T-helper 22 cell (primary cell): ENCODE data around the gene PTCHD4.
"Not testable (repeated sequence)": the region's sequence is repeated elsewhere in the genome, so short reads cannot be mapped to it uniquely, and the experiment has no call there.

Experiments used
- DNase-seq: peaks from one replicate; pipeline ENCODE4 v3.0.0-alpha.2; 2020; ENCODE audit warnings: low read depth

The PTCHD4 gene

DNA sequence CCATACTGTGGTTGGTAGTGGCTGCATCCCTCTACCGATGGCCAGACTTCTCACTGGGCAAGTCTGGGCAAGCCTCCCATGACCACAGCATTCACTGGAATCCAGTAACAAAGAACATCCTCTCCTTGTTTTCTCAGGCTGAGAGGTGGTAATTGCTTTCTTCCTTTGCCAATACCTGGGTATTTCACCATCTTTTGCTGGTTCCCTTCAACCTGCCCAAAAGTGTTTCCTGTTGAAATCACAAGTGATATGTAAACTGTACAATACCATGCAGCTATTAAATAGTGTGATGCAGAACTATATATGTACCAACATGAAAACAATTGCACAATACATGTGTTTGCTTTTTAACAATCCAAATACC lies at the start of gene PTCHD4:
PTCHD4 (minus strand) TSS at position 55 of the 364 bp plus-strand sequence. CDS start 42,240 bp downstream, outside the sequence.
- DNase-seq: no peak

DNA sequence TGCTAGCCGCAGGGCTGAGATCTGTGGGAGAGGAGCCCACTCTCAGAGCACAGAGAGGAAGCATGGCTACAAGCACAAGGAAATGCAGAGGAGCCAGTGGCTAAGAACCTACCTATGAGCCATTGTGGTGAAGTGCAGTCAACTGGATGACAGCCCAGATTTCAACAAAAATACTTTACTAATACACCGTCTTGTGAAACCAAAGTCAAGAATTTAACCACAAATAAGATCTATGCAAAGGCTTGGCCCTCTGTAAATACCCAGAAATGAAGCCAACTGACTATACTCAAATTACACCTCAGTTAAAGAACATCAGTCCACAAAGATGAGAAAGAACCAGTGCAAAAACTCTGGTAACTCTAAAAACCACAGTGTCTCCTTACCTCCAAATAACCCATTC lies 40.1 kb upstream of the PTCHD4 start:
- no peak for DNase-seq

DNA sequence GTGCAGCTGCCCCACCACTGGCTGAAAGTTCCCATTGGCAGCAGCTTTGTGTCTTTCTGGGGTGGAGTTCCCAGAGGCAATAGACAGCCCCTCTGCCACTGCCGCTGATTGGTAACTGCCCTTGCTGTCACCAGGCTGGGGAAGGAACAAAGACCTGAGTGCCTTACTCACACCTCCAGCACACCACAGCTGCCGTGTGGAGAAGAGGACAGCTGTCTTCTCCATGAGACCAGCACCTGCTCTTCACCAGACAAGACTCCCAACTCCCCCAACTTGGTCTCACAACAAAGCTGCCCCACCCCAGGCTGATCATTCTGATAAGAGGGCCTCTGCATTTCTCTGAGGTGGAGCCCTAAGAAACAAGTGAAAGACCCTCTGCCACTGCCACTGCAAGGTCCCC lies 39.7 kb upstream of the PTCHD4 start:
- no peak for DNase-seq

DNA sequence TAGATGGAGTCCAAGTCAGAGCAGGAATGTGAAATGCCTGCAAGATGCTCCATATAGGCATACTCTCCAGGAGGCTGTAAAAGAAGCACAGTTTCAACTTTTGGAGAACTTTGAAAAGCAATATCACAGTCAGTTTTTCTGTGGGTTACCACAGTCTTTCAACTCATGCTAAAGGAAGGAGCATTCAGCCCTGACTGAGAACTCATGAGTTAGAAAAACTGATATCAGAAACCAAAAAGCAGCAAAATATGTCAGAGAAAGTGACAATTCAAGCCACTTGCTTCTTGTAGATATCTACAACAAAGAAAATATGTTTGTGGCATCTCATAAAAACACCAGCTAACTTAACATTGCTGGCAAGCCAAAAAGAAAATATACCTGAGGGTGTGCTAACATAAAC lies 36.1 kb upstream of the PTCHD4 start:
- no peak for DNase-seq

DNA sequence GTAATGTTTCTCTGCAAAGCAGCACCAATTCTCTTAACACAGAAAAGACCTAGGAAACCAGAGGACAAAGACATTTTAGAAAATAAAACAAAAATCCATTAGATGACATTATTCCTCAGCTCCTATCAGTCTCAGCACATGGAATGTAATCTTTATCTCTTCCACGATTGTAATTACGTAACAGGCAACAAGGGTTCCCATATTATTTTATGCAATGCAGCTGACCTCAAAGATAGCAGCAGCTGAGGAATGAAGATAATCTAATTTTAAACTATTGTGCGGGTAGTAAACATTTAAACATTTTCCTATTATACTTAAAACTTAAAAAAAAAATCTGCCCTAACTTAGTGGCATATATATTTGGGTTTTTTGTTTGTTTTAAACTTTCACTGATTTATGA lies 33.0 kb upstream of the PTCHD4 start:
- DNase-seq: no peak

DNA sequence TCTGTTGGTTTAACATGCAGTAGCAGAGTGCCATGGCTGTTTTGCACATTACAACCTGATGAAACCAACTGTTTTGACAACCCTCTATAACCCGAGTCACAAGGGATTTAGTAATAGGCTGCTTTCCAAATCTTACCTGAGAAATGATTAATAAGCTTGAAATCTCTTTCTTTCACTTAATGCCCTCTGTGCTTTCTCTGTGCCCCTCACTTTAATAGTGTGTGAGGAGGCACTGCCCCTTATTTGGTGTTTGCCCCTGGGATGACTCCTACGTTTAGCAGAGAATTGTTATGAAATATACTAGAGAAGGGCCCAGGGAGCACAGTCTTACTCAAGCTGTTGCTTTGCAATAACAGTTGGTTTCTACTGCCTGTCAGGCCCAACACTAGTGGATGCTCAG lies 31.0 kb upstream of the PTCHD4 start:
- no peak for DNase-seq

DNA sequence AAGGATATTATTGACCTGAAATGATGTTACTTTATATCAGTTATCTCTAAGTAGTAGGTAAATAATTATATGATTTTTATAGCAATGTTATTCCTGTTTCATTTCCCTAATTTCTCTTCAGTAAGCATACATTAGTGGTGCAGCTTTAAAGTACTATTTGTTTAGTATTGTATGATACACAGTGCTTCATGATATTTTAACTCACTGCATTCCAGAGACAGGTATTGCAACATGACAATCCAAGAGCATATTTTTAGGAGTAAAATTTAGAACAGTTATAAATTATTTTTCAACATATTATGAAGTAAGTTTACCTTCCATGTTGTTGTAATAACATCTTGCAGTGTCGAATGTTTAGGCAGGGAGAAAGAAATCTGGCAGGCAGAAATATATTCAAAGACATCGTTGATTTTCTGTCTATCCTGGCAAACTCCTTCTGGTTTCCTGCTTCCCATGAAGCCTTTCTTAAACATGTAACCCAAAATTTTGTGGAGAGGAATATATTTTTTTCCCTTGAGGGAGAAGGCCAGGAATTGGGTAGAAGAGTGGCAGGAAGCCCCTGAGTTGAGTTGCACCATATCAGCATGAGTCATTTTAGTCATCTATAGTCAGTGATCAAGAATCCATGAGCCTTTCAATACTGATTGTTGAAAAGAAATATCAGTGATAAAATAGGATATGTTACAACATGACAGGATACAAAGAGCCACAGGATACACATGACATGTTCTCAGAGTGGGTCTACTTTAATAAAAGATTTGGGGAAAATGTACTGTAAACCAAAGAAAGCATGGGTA lies 29.0 kb upstream of the PTCHD4 start:
- no peak for DNase-seq

DNA sequence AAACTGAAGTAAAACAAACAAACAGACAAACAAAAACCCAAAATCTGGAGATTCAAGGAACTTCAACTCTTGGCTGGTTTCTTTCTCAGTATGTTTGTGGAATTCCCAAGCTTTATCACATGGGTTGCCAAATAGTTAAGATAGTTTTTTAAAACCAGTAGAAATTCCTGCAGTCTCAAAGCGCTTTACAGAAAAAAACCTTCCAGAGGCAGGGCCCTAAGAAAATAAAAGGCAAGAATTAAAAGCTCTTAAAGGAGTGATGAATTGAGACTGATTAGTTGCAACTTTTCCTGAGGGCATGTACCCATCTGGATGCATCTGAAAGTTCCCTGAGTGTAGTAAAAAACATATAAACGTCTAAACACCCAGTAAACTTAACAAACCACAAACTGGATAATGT lies 25.9 kb upstream of the PTCHD4 start:
- no peak for DNase-seq

DNA sequence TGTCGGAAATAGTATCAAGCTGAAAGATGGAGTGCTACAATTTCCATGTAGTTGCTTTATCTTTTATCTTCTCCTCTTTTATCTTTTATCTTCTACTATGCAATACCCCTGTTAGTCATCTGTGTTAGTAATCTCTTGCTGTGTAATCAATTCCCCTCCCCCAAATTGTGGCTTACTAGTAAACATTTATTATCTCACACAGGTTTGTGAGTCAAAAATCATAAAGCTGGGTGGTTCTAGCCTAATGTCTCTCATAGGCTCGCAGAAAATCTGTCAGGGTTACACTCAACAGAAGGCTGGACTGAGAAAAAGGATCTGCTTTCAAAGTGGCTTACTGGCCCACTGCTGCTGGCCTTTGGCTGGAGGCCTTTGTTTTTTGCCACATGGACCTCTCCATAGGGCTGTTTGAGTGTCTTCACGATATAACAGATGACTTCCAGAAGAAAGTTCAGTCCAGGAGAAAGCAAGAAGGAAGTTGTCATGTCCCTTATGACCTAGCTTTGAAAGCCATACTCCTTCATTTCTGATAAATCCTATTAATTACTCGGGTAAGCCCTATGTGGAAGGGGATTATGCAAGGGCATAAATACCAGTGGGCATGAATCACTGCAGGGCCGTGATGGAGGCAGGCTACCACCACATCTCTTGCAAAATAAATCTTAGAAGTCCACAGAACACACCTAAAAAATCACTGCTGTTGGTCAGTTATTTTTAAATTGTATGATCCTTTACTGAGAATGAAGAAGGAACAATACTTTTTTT lies 24.5 kb upstream of the PTCHD4 start:
- no peak for DNase-seq

DNA sequence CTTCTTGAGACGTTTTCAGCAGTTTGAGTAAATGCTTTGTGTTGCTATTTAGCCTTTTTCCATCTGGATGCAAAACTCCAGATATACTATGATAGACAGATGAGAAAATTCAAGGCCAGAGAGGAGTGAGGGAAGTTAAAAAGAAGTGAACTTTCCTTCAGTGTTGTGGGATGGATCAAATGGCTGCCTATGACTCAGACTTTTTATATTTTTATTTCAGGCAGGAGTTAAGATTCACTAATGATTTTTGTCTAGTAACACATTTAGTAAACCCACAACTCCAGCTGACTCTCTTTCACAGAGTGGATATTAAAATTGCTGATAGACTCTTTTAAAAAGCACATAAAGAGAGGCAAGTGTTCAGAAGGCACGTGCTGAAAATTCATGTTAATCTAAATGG lies 23.2 kb upstream of the PTCHD4 start:
- DNase-seq: no peak

DNA sequence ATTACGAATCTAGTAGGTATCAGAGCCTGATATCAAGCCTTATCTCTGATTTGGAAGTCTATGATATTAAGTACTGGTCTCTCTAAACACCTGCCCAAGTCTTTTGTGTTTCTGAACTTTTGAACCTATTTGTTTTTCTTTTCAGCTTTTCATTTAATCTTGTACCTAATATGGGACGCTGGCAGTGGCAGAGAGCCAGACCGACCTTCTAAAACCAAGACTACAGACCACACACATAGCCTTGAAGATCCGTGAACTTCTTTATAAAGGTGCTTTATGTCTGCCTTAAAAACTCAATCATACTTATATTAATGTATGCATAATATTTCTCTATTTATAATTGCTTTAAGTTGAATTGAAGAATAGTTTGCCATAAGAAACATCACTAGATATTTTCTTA lies 12.6 kb upstream of the PTCHD4 start:
- DNase-seq: no peak

DNA sequence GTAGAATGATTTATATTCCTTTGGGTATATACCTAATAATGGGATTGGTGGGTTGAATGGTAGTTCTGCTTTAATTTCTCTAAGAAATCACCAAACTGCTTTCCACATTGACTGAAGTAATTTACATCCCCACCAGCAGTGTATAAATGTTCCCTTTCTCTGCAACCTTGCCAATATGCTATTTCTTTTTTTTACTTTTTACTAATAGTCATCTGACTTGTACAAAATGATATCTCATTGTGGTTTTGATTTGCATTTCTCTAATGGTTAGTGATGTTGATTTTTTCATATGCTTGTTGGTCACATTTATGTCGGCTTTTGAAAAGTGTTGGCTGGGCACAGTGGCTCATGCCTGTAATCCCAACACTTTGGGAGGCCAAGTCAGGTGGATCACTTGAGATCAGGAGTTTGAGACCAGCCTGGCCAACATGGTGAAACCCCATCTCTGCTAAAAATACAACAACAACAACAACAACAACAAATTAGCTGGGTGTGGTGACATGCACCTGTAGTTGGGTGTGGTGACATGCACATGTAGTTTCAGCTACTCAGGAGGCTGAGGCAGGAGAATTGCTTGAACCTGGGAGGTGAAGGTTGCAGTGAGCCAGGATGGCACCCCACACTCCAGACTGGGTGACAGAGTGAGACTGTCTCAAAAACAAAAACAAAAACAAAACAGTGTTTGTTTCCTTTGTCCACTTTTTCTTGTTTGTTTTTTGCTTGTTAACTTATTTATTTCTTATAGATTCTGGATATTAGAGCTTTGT lies 11.2 kb upstream of the PTCHD4 start:
- not testable (repeated sequence) for DNase-seq

DNA sequence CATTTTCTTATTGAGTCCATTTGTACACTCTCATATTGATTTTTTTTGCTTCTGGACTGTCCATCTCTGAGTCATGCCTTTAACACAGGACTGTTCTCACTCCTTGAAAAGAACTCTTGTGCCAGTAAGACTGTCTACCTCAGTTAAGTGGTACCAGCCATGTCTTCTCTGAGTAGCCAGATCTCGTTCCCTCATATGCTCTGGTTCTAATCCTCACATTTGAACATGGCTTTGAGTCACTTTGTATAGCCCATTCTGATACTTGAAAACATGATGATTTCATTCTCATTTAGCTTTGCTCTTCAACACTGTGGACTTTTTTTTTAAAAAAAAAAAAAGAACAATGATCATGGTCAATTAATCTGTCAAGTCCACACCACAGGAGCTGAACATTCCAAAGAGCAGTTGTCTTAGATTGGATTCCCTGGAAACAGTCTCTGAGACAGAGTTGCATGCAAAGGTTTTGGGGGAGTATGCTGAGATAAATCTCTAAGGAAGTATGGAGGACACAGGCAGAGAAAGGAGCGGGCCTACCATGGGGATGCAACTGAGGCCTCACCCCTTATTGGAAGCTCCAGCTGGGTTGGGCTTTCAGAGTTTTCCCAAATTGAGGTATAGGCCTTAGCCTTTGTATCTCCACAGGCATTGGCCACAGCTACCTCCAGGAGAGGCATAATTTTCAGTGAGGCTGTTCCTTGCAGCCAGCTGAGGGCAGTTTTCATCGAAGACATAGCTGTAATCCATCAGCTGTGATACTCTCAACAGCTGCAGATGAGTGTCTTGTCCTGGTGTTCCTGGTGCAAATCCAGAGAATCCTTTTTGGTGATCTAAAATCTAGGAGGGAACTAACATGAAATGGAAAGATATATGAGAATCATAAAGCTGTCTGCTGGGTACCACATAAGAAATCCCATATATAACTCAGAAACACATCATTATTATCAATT lies 6.0 kb upstream of the PTCHD4 start:
- no peak for DNase-seq

DNA sequence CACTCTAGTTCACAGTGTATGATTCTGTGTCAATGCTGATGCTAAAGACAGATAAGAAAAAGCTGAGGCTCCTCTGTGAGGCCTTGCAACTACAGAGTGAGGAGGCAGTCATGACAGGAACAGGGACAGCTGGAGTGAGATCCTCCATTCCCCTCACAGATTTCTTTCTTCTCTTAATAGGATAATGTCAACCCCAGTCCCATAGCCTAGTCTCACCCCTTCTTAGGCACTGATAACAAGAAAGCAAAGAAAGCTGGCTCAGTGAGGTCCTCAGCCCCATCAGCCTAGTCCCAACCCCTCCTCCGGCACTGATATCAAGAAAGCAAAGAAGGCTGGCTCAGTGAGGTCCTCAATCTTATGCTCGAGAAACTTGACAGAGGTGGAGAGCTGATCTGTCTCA lies 2.1 kb upstream of the PTCHD4 start:
- DNase-seq: no peak

DNA sequence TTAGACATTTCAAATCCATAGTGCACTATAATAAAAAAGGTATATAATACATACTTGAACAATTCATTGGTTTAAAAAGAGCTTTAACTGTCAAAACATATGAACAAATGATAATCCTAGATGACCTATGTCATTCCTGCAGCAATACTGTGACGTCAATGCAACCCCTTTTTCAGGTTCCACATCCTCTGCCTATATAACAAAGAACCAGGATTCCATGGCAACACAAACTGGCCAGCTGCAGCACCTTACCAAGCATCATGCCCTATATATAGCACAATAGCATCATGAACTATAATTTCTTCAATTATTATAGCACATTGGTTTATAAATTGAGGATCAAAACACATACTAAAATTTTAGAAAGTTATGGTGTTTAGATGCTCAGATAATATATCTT lies 578 bp upstream of the PTCHD4 start:
- DNase-seq: no peak

DNA sequence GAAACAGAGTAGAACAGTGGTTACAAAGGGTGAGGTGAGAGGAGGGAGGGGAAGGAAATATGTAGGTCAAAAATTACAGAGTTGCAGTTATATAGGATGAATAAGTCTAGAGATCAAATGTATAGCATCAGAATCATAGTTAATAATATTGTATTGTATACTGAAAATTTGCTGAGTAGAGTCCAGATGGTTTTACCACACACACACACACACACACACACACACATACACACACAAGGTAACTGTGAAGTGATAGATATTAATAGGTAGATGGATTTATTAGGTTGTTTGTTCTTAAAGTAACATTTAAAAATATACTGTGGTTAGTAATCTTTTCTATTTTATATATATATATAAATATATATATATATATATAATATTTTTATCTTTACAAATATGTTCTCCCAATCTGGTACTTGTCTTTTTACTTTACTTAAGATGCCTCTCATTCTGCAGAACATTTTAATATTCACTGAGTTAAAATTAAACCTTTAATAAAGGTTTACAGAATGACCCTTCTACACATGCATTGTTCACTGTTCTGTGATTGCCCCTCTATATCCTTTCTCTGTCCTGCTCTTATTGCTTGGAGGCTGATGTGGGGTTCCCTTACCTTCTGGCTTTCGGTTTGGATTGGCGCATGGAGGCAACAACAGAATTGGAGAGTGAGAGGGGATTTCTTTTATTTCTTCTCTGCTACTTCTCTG lies 408 bp downstream of the PTCHD4 start:
- DNase-seq: no peak

DNA sequence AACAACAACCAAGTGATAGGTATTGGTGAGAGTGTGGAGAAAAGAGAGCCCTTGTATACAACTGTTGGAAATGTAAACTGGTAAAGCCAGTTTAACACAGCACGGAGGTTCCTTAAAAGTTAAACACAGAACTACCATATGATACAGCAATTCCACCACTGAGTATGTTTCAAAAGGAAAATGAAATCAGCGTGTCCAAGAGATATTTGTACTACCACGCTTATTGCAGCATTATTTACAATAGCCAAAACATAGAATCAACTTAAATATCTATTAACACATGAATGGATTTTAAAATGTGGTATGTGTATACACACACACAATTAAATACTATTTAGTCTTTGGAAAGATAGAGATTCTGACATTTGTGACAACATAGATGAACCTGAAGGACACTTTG lies 1.1 kb downstream of the PTCHD4 start:
- DNase-seq: no peak

DNA sequence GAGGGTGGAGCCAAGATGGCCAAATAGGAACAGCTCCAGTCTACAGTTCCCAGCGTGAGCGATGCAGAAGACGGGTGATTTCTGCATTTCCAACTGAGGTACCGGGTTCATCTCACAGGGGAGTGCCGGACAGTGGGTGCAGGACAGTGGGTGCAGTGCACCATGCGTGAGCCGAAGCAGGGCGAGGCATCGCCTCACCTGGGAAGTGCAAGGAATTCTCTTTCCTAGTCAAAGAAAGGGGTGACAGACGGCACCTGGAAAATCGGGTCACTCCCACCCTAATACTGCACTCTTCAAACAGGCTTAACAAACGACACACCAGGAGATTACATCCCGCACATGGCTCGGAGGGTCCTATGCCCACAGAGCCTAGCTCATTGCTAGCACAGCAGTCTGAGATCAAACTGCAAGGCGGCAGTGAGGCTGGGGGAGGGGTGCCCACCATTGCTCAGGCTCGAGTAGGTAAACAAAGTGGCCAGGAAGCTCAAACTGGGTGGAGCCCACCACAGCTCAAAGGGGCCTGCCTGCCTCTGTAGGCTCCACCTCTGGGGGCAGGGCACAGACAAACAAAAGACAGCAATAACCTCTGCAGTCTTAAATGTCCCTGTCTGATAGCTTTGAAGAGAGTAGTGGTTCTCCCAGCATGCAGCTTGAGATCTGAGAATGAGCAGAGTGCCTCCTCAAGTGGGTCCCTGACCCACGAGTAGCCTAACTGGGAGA lies 8.4 kb downstream of the PTCHD4 start:
- not testable (repeated sequence) for DNase-seq

DNA sequence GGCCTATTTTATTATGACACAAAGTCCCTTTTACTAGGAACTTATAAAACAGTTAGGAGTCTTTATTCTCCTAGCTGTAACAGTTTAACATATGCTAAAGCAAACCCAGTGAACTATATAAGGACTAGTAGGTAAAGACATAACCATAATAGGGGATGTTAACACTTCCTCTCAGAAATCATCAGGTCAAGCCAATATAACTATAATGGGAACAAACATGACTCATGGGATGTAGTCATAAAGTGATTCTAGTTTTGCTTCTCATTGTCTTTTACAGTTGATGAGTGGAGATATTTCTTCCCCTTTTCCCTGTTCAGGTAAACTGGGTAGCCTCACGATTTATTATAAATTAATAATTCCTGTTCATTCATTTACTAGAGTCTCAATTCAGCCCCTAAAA lies 9.7 kb downstream of the PTCHD4 start:
- no peak for DNase-seq

DNA sequence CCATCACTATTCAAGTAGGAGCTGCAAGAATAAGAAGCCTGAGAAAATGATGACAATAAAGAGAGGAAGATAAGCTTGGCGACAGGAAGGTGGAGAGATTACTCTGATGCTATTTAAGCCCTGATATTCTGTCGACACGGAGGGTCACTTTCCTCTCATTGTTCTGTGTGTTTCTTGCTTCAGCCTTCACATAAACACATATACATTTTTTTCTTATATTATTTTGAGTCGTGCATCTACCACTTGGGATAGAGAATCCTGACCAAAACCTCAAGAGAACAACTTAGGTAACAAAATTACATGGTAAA lies 10.5 kb downstream of the PTCHD4 start:
- no peak for DNase-seq
